GM21529 (cell line): ENCODE results near the gene PLXND1.
"Not testable (repeated sequence)": the region's sequence is repeated elsewhere in the genome, so short reads cannot be mapped to it uniquely, and the experiment has no call there.

Experiments used
- ATAC-seq: cut with Tn5 transposase; IDR thresholded peaks from one replicate; pipeline ENCODE4 v1.9.1; 2021; ENCODE audit not compliant: unreplicated experiment

PLXND1 gene

DNA sequence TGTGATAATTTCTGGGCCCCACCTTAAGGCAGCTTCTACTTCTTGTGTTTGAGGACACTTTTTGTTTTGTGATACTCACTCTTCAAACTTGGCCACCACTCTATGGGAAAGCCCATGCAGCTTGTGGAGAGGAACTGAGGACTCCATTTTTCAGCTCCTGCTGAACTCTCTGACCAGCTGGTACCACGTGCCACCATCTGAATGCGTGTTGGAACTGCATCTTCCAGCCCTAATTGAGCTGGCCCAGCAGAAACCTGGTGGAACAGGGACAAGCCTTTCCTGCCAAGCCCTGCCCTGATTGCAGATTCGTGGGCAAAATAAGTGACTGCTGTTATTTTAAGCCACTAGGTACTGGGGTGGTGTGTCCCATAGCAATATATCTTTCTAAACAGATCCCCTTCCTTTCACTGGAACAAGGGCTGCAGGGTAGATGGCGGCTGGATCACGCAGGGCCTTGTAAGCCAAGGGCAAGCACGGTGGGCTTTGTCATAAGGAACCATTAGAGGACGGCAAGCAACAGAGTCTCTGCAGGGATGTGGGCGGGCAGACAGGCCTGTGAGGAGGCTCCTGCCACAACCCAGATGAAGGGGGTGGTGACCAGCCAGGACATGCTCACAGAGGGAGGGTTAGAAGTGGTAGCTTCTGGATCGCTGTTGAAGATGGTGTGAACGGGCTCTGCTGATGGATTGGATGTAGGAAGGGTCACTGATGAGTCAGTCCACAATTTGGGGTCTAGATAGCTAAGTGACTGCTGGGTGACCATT is 54.0 kb downstream of the PLXND1 start:
- no peak for ATAC-seq

GRCh38 chr3:129549805-129550204 is 56.7 kb downstream of the PLXND1 start:
- no peak for ATAC-seq

GRCh38 chr3:129549006-129549800 is 57.3 kb downstream of the PLXND1 start:
- no peak for ATAC-seq

DNA sequence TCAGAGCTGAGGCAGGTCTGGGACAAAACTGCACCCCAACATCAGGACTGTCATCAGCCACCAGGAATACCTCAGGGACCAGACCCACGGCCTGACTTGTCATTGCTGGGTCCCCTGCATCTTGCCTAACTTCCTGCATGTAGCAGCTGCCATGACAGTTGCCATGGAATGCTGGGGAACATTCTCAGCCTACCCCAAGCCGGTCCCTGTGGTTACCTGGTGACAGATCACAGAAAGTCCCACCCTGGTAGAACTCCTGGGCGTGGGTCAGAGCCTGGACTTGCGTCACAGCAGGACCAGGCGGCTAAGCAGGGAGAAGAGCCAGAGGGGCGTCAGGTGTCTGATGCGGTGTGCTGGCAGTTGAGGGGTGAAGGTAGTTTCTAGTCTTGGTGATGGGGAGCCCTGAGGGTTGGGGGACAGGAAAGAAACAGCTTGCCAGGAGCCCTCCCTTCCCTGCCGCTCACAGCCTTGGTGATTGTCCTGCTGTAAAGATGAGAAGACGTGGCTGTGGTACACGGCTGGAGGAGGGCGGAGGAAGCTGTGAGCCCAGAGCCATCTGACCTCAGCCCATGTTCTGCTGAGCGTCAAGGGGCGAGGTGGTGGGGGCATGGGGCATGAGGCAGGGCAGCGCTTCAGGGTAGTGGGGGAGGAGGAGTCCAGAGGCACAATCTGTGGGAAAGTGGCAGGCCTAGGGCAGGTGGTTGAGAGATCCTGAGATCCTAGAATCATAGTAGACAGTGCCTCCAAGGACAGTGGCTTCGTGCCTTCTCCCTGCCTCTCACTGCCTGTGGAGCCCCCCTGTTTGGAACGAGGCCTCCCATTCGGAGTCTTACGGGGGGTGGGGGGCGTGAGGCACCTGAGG is 58.1 kb downstream of the PLXND1 start:
- no peak for ATAC-seq

GRCh38 chr3:129547241-129547640 is 59.2 kb downstream of the PLXND1 start:
- no peak for ATAC-seq

DNA sequence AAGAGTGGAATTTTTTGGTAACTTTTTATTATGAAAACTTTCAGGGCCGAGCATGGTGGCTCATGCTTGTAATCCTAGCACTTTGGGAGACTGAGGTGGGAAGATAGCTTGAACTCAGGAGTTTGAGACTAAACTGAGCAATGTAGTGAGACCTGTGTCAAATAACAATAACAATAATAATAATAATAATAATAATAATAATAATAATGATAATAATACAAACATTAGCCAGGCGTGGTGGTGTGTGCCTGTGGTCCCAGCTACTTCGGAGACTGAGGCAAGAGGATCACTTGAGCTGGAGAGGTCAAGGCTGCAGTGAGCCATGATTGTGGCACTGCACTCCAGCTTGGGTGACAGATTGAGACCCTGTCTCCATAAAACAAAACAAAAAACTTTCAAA is 60.5 kb downstream of the PLXND1 start:
- ATAC-seq: not testable (repeated sequence)

GRCh38 chr3:129543999-129544398 is 62.5 kb downstream of the PLXND1 start:
- no peak for ATAC-seq

DNA sequence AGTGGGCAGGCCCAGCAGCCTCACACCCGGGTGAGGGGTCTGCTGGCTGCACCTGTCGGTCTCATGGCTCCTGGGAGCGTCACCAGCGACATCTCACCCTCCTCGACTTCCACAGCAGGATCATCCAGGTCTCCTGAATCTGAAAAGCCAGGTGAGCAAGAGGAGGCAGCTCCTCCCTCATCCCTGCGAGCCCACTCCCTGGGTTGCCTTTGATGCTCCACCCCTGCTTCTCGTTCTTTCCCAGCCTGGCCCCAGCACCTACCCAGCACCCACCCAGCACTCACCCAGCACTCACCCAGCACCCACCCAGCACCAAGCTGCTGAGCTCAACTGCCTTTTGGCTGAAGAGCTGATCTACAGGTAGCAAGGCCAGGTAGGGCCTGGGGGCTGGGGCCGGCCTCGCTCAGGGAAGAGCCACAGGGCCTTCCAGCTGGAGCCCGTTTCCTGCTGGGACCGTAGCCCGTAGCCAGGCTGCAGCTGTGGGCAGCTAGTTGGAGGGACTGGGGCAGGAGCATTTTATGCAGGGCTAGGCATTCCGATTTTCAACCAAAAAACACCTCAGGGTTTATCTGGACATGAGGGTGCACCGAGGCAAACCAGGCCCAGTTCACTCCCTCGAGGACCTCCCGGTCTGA is 63.2 kb downstream of the PLXND1 start, which contains the start of gene H1-8:
H1-8 (plus strand) TSS at position 20 of the 635 bp plus-strand sequence; CDS start at position 64, 44 bp downstream.
- ATAC-seq: no peak

DNA sequence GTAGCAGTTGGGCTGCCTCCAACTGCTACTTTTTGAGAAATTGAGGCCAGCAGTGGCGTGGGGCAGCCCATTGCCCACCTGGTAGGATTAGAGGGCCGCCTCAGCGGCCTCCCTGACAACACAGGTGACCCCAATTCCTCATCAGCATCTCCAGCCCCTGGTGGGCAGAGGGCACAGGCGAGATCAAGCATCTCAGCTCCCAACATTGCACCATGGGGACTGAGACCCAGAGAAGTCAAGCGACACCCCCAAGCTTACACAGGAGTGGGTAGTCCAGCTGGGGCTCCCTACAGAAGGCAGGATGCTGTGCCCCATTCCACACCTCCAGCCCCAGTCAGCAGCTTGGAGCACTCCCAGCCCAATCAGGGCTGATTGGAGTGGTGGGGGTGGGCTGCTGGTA is 63.7 kb downstream of the PLXND1 start:
- ATAC-seq: no peak

DNA sequence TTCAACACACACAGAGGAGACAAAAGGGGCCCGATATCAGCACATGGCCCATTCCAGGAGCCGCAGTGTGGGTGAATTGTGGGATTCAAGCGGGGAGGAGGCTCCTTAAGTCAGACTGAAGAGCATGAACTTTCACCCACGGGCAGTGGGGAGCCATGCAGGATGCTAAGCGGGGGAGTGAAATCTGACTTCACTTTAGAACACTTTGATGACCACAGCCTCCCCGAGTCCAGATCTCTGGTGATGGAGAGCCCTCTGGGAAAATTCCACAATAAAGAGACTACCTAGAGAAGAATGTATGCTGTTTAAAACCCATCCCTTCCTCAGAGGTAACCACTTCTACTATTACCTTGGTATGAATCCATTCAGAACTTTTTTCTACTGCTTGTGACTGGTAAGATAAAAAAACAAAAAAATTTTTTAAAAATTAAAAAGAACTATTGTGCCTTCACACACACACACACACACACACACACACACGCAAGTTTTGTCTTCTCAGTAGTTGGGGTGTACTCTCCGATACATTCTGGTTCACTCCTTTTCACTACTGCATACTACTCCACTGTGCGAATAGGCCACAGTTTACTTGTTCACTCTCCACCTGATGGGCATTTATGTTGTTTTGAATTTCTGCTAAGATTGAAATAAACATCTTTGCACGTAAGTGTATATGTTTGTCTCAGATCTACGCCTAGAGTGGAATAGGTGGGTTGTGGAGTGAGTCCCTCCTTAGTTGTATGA is 65.5 kb downstream of the PLXND1 start:
- ATAC-seq: no peak

- no peak for ATAC-seq
Observed at GRCh38 chr3:129539206-129539605, 67.3 kb downstream of the PLXND1 start.

- ATAC-seq: no peak
Observed at GRCh38 chr3:129536804-129537203, 69.7 kb downstream of the PLXND1 start.

GRCh38 chr3:129536374-129536667 is 70.2 kb downstream of the PLXND1 start:
- ATAC-seq: no peak

GRCh38 chr3:129535075-129535474 is 71.4 kb downstream of the PLXND1 start:
- ATAC-seq: no peak

GRCh38 chr3:129534428-129535027 is 71.9 kb downstream of the PLXND1 start:
- no peak for ATAC-seq

DNA sequence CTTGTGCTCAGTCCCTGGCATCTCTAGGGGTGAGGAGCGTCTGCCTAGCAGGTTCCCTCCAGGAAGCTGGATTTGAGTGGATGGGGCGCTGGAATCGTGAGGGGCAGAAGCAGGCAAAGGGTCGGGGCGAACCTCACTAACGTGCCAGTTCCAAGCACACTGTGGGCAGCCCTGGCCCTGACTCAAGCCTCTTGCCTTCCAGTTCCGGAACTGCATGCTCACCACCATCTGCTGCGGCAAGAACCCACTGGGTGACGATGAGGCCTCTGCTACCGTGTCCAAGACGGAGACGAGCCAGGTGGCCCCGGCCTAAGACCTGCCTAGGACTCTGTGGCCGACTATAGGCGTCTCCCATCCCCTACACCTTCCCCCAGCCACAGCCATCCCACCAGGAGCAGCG is 73.1 kb downstream of the PLXND1 start:
- ATAC-seq: no peak

DNA sequence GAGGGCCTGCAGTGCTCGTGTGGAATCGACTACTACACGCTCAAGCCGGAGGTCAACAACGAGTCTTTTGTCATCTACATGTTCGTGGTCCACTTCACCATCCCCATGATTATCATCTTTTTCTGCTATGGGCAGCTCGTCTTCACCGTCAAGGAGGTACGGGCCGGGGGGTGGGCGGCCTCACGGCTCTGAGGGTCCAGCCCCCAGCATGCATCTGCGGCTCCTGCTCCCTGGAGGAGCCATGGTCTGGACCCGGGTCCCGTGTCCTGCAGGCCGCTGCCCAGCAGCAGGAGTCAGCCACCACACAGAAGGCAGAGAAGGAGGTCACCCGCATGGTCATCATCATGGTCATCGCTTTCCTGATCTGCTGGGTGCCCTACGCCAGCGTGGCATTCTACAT is 74.2 kb downstream of the PLXND1 start:
- no peak for ATAC-seq

DNA sequence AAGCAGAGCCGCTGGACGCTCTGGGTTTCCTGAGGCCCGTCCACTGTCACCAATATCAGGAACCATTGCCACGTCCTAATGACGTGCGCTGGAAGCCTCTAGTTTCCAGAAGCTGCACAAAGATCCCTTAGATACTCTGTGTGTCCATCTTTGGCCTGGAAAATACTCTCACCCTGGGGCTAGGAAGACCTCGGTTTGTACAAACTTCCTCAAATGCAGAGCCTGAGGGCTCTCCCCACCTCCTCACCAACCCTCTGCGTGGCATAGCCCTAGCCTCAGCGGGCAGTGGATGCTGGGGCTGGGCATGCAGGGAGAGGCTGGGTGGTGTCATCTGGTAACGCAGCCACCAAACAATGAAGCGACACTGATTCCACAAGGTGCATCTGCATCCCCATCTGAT is 74.8 kb downstream of the PLXND1 start:
- ATAC-seq: no peak

DNA sequence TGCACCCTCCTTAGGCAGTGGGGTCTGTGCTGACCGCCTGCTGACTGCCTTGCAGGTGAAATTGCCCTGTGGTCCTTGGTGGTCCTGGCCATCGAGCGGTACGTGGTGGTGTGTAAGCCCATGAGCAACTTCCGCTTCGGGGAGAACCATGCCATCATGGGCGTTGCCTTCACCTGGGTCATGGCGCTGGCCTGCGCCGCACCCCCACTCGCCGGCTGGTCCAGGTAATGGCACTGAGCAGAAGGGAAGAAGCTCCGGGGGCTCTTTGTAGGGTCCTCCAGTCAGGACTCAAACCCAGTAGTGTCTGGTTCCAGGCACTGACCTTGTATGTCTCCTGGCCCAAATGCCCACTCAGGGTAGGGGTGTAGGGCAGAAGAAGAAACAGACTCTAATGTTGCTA is 75.7 kb downstream of the PLXND1 start:
- no peak for ATAC-seq

DNA sequence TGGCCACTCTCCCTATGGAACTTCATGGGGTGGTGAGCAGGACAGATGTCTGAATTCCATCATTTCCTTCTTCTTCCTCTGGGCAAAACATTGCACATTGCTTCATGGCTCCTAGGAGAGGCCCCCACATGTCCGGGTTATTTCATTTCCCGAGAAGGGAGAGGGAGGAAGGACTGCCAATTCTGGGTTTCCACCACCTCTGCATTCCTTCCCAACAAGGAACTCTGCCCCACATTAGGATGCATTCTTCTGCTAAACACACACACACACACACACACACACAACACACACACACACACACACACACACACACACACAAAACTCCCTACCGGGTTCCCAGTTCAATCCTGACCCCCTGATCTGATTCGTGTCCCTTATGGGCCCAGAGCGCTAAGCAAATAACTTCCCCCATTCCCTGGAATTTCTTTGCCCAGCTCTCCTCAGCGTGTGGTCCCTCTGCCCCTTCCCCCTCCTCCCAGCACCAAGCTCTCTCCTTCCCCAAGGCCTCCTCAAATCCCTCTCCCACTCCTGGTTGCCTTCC is 76.2 kb downstream of the PLXND1 start:
- ATAC-seq: no peak
